ENCODE data around the gene IRAK3.
"Not testable (repeated sequence)": the region's sequence is repeated elsewhere in the genome, so short reads cannot be mapped to it uniquely, and the experiment has no call there.

Gene IRAK3

DNA sequence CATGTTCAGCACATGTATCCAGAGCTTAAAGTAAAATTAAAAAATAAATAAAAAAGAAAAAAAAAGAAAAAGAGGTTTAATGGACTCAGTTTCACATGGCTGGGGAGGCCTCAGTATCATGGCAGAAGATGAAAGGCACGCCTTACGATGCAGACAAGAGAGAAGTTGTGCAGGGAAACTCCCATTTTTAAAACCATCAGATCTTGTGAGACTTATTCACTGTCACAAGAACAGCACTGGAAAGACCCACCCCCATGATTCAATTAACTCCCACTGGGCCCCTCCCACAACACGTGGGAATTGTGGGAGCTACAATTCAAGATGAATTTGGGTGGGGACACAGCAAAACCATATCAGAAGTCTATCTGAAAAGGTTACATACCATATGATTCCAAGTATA, 24.0 kb downstream of the IRAK3 start:
- not testable (repeated sequence) for DNase-seq (ENCODE audit: low read depth)

DNA sequence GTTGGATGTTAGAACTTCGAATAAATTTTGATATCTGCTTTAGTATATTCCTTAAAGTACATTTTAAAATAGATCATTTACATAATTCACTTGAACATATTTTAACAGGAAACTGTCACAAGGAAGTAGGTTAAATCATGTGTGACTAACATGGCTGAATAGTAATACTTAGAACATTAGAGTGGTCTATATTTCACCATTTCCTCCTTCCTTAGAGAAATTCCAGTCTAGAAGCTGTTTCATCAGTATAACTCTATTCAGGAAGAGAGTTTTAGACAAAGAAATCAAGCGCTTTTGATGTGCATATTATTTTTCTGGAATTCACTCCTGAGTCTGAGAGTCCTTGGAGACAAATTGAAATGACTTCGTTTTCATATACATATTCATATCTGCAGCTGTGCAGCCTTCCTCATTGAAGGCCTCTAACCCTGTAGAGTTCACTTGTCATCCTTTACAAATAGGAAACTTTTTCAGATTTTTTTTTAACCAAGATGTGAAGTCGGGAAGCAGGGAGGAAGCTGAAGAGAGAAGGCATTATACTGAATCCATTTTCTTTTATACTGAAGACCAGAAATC, 28.4 kb downstream of the IRAK3 start:
- no peak for DNase-seq (ENCODE audit: low read depth)

DNA sequence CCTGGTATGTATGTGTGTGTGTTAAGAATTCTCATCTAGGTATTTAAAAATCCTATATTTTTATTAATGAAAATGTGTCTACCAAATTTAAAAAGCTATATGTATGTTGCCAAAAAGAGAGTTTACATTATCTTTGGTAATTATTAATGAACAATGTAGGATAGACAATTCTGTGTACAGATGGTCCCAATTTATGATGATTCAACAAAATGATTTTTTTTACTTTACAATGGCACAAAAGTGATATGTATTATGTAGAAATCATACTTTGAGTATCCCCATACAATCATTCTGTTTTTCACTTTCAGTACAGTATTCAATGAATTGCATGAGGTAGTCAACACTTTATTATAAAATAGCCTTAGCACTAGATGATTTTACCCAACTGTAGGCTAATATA, 39.4 kb downstream of the IRAK3 start:
- DNase-seq (ENCODE audit: low read depth), result no peak

DNA sequence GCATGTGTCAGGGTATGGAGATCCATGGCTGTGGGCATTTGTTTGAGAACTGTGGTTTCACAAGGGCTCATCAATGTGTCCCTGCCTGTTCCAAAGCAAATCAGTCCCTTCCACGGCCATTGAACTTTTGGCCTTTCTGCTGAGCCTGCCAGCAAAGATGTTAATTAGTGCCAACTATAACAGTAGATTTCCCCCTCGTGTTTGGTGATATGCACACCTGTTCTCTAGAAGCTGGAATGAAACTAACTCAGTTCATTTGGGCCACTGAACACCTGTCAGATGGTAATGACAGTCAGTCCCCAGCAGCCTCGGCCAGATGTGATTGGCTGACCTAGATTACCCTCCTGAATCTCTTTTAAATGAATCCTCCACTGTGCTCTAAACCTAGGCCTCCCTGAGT, 43.2 kb downstream of the IRAK3 start:
- no peak for DNase-seq (ENCODE audit: low read depth)

DNA sequence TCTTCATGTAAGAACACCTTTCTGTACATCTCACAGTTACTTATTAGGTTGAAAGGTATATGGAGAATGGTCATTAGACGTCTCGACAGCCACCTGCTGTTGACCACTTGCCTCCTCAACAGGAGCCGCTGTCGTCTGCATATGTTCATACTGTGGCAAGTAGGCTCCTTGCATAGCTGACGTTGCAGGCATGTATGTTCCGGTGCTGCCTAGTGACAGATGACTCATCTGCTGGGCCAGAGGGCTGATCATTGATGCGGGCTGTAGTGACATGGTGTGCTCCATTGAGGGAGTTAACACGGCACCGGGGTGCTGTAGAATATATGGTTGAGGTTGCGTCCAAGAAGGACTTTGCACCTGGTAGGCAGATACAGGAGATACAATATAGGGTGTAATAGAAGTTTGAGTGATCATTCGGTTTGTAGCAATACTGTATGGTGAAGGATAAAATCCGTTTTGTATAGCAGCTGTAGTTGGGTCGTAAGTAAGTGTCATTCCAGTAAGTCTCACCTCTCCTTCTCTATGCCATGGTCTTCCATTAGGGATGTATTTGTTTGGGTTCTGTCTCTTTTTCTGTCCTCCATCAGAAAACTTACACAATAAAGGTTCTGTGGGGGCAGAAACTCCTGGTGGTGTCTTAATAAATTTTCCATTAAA, 45.2 kb downstream of the IRAK3 start:
- not testable (repeated sequence) for DNase-seq (ENCODE audit: low read depth)

DNA sequence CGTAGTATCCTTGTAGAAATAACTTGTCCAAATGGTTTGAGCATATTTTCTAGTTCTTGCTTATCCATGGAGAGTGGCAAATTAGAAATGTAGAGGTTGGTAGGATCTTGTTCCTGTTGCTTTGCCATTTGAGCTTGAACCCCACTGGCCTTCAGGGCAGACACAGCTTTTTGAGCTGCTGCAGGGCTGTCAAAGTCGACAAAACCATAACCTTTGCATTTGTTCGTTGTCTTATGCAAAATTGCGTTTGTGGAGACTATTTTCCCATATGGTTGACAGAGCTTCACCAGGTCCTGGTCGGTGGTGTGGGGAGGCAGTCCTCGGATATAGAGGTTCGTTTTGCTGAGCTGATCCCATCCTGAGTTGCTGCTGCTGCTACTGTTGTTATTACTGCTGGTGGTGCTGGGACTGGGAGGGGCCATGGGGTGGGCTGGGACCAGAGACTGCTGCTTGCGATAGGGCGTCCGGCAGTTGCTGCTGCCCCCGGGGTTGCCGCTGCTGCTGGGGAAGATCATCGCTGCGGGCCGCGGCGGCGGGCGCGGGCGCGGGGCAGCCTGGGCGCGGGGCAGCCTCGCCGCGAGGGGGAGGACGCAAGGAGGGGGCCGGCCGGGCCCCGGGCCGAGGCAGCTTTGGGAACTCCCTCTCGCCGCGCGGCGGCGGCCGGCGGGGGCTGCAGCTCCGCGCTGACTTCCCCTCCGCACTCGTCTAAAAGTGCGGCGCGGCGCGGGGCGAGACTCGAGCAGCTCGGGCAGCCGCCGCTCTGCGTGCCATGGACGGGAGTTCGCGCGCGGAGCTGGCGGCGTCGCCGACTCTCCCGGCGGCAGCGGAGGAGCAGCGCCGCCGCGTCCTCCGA, 46.0 kb downstream of the IRAK3 start:
- DNase-seq (ENCODE audit: low read depth), result not testable (repeated sequence)

DNA sequence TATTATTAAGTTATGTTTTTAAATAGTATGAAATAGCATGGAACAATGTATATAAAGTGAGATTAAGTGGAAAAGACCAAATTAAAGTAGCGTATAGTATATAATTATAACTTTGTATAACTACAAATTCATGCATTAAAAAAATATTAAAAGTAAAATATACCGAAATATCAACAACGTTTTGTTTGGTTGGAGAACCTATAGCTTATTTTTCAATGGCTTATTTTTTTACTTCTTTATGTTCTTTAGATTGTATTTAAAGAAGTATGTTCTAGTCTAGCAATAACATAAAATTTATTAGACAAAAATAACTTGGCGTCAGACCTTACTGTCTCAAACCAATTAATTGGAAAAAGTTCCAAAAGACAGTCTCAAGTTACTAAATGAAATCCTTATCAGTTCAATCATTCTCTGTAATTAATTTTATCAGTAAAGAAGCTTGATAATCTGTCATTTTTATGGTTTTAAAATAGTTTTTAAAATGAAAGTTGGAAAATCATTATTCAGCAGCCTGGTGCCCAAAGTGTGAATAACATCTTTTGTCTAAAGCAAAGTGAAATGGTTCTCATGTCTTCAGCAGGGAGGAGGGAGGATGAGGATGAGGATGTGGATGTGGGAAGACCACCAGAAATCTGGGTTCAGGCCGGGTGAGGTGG, 46.7 kb downstream of the IRAK3 start:
- no peak for DNase-seq (ENCODE audit: low read depth)

DNA sequence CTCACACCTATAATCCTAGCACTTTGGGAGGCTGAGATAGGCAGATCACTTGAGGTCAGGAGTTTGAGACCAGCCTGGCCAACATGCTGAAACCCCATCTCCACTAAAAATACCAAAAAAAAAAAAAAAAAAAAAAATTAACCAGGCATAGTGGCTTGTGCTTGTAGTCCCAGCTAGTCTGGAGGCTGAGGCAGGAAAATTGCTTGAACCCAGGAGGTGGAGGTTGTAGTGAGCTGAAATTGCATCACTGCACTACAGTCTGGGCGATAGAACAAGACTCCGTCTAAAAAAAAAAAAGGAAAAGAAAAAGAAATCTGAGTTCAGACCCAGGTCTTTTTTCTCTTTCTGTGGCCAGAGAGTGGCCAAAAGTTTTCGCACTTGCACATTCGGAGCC, 47.3 kb downstream of the IRAK3 start:
- DNase-seq (ENCODE audit: low read depth), result not testable (repeated sequence)

DNA sequence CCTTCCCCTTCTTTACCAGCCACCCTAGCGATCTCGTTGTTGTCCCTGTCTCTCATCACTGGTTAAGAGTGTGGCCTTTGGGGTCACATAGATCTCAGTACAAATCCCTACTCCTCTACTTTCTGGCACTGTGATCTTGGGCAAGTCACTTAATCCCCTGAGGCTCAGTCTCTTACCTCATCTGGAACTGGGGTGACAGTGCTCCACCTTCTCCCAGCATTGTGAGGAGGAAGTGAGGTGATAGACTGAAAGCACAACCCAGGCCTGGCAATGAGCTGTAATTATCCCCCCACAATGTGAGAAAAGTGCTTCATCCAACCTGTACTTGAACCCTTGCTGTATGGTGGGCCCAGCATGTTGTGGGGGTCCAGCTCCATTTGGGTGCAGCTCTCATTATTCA, 48.0 kb downstream of the IRAK3 start:
- DNase-seq (ENCODE audit: low read depth), result no peak

DNA sequence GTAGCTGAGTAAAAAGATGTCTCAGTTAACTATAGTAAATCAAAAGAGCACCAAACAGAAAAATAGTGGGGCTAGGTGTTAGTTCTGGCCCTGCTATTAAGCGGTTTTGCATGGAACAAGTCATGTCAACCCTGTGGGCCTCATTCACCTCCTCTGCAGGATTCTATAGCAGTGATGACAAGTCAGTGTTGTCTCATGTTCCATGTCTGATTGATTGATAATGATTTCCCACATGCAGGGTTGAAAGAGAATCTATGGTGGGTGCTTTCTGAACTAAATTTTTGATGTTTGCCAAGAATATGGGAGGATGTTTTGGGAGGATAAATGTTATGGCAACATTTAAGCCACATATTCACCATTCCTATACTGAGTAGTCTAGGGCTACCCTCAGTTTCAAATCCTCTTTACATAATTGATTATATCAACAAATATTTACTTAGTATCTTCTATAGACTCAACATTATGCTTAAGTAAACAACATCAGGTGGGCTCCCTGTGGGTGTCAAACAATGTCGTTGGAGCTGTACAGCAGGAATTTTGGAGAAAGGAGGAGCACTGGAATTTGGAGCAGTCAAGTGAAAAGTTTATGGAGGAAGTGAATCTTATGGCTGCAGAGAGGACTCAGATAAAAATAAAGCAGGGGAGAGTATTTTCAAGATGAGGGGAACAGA, 48.6 kb downstream of the IRAK3 start:
- no peak for DNase-seq (ENCODE audit: low read depth)

DNA sequence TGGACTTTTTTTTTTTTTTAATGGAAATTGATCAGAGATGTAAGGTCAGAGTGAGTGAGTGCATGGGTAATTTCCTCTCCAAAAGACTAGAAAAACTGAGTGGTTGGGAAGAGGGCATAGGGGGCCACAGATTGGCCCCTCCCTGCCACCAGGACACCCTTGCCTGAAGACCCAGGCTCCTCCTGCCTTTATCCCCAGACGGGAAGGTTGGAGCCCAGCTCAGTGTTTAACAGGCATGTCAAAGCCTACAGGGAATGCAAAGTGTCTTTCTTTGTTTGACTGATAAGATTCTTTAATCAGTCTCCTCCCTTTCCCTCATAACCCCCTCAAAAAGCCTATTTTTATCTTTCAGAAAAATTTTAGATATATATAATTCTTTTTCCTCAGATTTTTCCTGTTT, 50.3 kb downstream of the IRAK3 start:
- DNase-seq (ENCODE audit: low read depth), result no peak

DNA sequence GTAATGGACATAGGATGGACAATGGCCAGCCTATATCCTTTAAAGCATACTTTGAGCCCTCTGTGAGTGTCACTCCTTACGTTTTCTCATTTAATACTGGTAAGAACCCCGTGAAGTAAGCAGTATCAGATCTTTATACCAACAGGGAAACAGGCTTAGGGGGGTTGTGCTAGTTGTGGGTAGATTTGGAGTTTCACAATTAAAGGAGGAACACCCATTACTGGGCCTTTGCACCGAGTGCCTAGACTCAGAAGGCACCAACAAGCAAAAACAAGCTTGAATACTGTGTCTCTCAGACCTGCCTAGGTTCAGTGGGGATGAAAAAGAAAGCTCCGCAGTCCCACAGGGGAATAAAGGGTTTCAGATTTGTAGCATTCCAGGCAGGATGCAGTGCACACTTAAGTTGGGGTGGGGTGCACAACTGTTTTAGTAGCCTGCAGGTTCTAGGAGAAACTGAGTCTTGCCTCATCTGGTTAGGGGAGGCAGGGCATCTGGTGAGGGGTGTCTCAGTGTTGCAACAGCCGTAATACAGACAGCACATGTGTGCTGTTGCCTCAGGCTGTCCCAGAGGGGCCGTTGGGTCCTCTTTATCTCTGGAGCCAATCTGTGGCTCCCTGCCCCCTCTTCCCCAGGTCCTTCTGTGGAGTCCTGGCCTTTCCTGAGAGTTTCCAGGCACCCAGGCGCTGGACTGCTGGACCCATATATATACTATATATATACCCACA, 51.2 kb downstream of the IRAK3 start:
- DNase-seq (ENCODE audit: low read depth), result no peak

DNA sequence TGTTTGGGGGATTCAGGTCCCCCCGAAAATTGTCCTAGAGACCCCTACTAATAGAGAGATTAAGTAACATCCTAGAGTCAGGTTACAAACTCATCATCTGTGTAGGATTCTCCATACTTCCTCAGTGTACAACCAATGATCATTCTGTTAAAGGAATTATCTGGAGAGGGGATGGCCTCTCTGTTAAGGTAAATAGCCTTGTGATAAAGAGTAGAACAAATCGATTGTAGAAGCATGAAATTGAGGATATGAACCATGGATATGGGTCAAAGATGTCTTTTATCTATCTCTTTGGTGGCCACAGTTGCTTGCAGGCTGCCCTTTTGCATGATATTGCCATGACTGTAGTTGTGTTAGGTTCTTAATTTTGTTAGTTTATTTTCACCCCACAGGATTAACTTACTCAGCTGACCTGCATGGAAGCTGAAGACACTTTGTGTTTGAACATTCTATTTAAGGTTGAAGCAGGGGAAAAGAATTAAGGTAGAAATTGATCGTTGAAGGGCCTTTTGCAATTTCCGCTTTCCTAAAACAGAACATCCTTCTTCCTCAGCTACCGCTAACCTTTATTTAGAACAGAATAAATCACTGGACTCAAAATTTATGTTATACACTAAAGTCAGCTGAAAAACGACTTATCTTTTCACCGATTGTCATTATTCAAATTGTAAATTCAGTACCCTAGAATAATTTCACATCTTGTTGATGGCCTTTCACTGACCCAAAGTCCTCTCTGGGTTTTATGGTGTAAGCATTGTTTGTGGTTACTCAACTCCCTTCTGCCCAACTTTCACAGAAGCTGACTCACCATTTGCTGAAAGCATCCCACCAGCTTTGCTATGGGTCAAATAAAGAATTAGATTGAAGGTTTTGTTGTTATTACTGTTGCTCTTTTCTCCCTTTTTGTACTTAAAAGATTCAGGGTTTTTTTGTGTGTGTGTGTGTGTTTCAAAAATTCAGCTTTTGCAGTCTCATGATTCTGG, 52.3 kb downstream of the IRAK3 start:
- DNase-seq (ENCODE audit: low read depth), result no peak

DNA sequence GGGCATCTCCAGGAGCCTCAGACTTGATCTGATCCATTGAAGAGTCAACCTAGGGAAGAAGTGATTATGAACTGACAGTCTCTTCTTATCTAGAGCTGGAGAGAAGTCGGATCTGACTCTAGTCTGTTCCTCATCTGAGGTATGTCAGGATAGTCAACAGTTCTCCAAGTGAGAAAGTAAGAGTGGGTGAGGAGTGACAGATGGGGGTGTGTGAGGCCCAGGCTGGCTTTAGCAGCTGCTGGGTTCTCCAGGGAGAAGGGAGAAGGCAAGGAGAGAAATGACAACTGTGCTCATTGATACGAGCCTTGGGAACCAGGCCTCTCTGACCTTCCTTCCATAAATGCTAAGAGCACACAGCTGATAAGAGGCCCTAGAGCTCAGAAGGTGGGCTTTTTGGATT, 53.3 kb downstream of the IRAK3 start:
- DNase-seq (ENCODE audit: low read depth), result no peak

DNA sequence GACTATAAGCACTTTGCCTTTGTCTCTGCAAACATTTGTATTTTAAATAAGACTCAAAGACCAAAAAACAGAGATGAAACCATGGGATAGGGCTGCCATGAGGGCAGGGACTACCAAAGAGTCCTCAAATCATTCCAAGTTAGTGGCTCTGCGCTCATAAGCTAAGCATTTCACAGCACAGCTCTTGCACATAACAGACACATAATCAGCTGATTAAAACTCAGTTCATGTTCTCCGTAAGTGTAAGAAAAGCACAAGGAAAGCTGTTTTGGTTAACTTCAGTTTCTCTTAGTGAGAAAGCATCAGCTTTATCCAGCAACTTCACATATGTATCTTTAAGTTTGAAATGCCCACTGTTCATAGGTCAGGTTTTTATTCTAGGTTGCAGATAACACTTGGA, 54.9 kb downstream of the IRAK3 start:
- DNase-seq (ENCODE audit: low read depth), result no peak

DNA sequence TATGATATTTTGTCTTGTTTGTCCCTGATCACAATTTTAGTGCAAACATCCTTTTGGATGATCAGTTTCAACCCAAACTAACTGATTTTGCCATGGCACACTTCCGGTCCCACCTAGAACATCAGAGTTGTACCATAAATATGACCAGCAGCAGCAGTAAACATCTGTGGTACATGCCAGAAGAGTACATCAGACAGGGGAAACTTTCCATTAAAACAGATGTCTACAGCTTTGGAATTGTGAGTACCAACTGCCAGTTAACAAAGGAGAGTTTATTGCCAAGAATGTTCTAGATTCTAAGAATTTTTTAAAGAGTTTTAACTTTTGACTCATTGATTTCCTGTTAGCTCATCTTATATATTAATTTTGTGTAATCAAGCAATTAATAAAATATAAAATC, 55.4 kb downstream of the IRAK3 start:
- no peak for DNase-seq (ENCODE audit: low read depth)

DNA sequence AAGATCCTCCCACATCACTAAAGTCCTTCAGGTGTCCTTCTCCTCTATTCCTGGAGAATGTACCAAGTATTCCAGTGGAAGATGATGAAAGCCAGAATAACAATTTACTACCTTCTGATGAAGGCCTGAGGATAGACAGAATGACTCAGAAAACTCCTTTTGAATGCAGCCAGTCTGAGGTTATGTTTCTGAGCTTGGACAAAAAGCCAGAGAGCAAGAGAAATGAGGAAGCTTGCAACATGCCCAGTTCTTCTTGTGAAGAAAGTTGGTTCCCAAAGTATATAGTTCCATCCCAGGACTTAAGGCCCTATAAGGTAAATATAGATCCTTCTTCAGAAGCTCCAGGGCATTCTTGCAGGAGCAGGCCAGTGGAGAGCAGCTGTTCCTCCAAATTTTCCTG, 58.7 kb downstream of the IRAK3 start:
- no peak for DNase-seq (ENCODE audit: low read depth)

DNA sequence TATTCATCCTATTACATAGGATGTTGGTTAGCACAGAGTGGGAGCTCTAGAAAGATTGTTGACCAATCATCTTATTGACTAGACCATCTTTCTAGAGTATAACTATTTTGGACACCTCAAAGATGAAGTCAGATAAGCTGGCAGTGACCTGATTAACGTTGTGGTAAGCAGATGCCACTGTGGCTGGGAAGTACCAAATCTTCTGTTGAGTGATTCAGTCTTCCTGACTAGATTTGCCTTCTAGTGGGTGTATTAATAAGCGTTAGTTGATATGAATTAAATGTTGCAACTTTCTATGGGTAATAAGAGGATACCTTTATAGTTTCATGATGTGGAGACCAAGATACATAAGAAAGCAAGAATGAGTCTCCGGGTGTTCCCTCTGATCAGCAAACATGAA, 62.0 kb downstream of the IRAK3 start:
- no peak for DNase-seq (ENCODE audit: low read depth)

DNA sequence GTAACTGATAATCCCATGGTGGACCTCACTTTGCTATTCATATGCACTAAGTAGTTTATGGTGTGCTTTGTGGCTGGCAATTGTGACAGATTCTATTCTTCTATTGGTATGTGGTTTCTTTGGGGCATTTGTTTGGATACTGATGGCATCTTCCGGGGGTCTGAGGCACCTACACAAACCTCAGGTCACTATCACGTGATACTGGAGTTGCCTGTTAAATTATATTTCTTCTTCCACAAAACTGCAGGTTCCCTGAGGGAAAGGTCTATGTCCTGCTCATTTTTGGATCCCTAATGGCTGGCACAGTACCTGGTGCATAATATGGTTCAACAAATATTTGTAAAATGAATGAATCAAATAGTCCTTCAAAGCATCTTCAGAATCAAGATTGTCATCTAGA, 63.8 kb downstream of the IRAK3 start:
- no peak for DNase-seq (ENCODE audit: low read depth)

DNA sequence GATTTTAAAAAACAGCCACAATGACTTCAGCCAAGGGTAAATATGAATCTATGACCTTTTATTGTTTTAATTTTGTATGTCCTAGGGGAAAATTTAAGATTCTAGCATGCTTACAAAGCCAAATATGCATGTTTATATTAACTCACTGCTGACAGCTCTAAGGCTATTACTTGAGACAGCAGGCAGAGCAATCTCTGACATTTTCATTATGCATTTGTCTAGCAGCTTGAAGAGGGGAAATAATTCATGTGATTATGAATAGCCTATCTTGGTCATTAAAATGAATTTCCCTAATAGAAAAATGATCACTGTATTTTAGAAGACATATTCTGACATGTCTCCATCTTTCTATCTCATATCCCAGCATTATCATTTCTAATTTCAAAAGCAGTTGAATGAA, 66.7 kb downstream of the IRAK3 start:
- no peak for DNase-seq (ENCODE audit: low read depth)
